GM10248 (cell line): ENCODE data around the gene ATP10B.
"Not testable (repeated sequence)": the region's sequence is repeated elsewhere in the genome, so short reads cannot be mapped to it uniquely, and the experiment has no call there.

Experiments
- CTCF ChIA-PET: fragments of 300-600 bp; sonication (Branson Sonifier 250); formaldehyde crosslinking; extraction: SDS; loops from one replicate; lab custom pipeline; 2021; ENCODE audit warnings: antibody characterized with exemption; lab: Yijun Ruan, JAX
- POLR2A ChIA-PET: fragments of 350-650 bp; sonication (Branson Sonifier 250); formaldehyde crosslinking; extraction: SDS; loops from one replicate; lab custom pipeline; 2020; ENCODE audit warnings: antibody characterized with exemption; lab: Yijun Ruan, JAX
- DNase-seq: peaks from one replicate; pipeline ENCODE4 v3.0.0; 2012; ENCODE audit errors: extremely low spot score
- TF ChIP-seq, protein P1 (sequence below): IDR thresholded peaks from 2 replicates; pipeline ENCODE4 v1.5.1; 2012; ENCODE audit warnings: mild to moderate bottlenecking, low read depth; ENCODE audit errors: extremely low read depth, missing control alignments, control extremely low read depth

ATP10B gene

DNA sequence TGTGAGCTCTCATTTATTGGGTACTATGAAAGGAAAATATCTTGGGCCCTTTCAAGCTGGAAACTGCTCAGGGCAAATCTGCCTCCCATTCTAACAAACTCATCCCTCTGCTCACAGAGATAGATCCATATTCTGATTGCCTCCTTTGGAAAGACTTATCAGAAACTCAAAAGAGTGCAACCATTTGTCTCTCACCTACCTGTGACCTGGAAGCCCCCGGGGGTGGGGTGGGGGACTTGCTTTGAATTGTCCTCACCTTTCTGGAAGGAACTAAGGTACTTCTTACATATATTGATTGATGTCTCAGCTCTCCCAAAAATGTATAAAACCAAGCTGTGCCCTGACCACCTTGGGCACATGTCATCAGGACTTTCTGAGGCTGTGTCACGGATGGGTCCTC, 125.3 kb downstream of the ATP10B start:
- ChIA-PET CTCF (no interaction called here), POLR2A (no interaction called here)
- TF ChIP-seq, protein P1, sequence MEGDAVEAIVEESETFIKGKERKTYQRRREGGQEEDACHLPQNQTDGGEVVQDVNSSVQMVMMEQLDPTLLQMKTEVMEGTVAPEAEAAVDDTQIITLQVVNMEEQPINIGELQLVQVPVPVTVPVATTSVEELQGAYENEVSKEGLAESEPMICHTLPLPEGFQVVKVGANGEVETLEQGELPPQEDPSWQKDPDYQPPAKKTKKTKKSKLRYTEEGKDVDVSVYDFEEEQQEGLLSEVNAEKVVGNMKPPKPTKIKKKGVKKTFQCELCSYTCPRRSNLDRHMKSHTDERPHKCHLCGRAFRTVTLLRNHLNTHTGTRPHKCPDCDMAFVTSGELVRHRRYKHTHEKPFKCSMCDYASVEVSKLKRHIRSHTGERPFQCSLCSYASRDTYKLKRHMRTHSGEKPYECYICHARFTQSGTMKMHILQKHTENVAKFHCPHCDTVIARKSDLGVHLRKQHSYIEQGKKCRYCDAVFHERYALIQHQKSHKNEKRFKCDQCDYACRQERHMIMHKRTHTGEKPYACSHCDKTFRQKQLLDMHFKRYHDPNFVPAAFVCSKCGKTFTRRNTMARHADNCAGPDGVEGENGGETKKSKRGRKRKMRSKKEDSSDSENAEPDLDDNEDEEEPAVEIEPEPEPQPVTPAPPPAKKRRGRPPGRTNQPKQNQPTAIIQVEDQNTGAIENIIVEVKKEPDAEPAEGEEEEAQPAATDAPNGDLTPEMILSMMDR: no peak
- DNase-seq: no peak

DNA sequence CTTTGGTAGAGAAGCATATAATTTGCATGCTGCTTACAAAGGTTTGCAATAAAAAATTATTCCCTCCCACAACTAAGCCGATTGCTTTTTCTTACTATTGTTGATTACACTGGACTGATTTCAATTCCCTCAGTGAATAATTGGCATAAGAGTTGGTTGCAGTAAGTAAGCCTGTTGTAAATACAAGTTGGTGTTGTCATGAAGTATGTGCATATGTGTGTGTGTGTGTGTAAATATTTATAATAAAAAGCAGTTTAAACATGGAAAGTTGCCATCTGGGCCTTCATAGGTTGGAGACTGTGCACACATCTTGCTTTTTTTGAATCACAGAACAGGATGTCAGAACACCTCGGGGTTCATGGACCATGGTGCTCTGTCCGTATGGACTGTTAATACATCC, 131.2 kb downstream of the ATP10B start:
- no peak for DNase-seq
- TF ChIP-seq, protein P1: no peak
- POLR2A ChIA-PET: no interaction called here
- CTCF ChIA-PET: interaction anchor here (0.9 kb wide), 1 partner anchor 9 kb away, joined by 3 read pairs; no protein-coding TSS in a partner anchor

DNA sequence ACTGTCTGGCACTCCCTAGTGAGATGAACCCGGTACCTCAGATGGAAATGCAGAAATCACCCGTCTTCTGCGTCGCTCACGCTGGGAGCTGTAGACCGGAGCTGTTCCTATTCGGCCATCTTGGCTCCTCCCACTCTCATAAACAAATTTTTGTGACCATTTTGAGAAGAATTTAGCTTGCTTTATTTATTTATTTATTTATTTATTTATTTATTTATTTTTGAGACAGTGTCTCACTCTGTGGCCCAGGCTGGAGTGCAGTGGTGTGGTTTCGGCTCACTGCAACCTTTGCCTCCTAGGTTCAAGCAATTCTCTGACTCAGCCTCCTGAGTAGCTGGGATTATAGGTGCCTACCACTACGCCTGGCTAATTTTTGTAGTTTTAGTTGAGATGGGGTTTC, 136.5 kb downstream of the ATP10B start:
- POLR2A ChIA-PET, DNase-seq, CTCF ChIA-PET: not testable (repeated sequence)

DNA sequence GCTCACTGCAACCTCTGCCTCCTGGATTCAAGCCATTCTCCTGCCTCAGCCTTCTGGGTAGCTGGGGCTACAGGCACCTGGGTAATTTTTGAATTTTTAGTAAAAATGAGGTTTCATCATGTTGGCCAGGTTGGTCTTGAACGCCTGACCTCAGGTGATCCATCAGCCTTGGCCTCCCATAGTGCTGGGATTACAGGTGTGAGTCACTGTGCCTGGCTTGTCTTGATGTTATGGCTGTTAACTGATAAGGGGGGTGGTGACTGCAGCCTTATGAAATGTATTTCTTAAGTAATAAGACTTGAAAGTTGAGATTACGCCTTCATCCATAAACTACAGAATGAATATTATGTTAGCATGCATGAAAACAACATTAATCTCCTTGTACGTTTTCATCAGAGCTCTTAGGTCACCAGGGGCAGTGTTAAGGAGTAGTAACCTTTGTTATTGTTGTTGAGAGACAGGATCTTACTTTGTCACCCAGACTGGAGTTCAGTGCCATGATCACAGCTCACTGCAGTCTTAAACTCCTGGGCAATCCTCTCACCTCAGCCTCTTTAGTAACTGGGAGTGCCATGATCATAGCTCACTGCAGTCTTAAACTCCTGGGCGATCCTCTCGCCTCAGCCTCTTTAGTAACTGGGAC, 148.3 kb downstream of the ATP10B start:
- POLR2A ChIA-PET: no interaction called here
- DNase-seq: no peak
- TF ChIP-seq, protein P1: no peak
- CTCF ChIA-PET: no interaction called here

DNA sequence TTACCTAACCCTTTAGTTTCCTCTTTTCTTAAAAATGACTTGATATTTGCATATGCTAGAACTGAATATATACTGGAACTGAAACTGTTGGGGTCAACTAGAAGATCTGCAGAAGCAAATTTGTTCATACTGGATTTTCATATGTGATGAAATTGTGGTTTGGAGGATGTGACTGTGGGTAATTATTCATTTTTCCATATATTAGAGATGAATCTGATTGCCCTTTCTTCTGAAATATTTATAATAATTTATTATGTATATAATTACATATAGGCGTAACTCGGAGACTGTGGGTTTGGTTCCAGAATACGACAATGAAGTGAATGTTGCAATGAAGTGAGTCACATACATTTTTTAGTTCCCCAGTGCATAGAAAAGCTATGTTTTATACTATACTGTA, 149.1 kb downstream of the ATP10B start:
- peak; percentile 23 for DNase-seq
- ChIA-PET POLR2A (no interaction called here), CTCF (interaction anchor here (1.4 kb wide), 1 partner anchor 64 kb away, joined by 4 read pairs; no protein-coding TSS in a partner anchor)
- TF ChIP-seq, protein P1: no peak

DNA sequence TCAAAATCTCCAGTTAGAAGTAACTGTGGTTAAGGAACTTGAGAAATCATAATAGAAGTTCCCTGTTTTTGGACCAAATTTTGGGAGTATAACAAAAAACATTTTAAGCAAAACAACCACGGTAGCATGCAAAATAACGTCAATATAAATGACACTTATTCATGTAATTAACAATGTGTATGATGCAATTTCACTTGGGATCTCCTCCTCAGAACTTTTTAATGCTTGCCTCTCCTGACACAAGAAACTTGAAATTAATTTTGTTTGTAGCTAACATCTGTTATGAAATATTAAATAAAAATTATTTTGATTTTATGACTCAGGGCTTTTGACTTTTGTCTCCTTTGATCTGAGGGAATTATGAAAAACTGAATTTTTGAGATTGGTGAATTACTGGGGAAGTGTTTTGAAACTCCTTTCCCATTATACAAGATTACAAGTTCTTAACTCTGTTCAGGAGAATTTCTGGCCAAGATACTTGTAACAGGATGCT, 149.7 kb downstream of the ATP10B start:
- TF ChIP-seq, protein P1: no peak
- ChIA-PET CTCF (interaction anchor here (1.4 kb wide), 1 partner anchor 65 kb away, joined by 4 read pairs; no protein-coding TSS in a partner anchor), POLR2A (no interaction called here)
- DNase-seq: no peak

DNA sequence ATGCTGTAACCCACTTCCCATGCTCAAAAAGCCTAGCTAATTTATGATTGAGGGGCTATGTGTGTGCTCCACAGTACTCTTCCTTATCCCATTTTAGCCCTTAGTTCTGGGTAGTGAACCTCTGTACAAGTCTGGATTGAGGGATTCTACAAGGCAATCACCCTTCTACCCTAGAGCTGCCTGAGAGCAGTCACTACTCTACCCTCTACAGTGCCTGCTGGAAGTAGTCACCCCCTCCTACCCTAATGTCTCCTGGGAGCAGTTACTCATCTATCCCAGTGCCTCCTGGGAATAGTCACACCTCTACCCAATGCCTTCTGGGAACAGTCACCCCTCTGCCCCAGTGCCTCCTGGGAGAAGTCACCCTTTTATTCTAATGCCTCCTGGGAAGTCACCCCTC, 150.6 kb downstream of the ATP10B start:
- ChIA-PET CTCF (no interaction called here), POLR2A (no interaction called here)
- no peak for DNase-seq
- TF ChIP-seq, protein P1: no peak
